HCT116 (cell line): ENCODE results near the gene CTBP2.

ENCODE experiments used
- CTCF ChIP-seq, 3 experiments: fragments of 200-600 bp in 1 of 3; sonication (generic) in 1 of 3; IDR thresholded peaks in 2 of 3; conservative IDR thresholded peaks in 1 of 3; 2 replicates each; pipeline ENCODE4 v1.5.1; 2012 to 2017; ENCODE audit warnings: low read depth in 2 of 3, low read length in 2 of 3, antibody characterized with exemption in 1 of 3, borderline replicate concordance in 1 of 3, control low read depth in 1 of 3, mild to moderate bottlenecking in 1 of 3, mixed read lengths in 1 of 3, mixed run types in 1 of 3, moderate library complexity in 1 of 3; ENCODE audit not compliant: insufficient read depth in 1 of 3
- RAD21 ChIP-seq: IDR thresholded peaks from 2 replicates; pipeline ENCODE4 v1.6.1; 2012; ENCODE audit warnings: low read depth, mild to moderate bottlenecking
- SIN3A ChIP-seq: IDR thresholded peaks from 2 replicates; pipeline ENCODE4 v1.6.1; 2012; ENCODE audit warnings: low read depth
- TCF7L2 ChIP-seq: IDR thresholded peaks from 2 replicates; pipeline ENCODE4 v1.7.0; 2011; ENCODE audit warnings: borderline replicate concordance, inconsistent platforms; ENCODE audit not compliant: insufficient read depth, insufficient read length; ENCODE audit errors: extremely low read depth
- ZNF274 ChIP-seq: fragments of 200-500 bp; sonication (Bioruptor generic); IDR thresholded peaks from 2 replicates; pipeline ENCODE4 v1.6.1; 2014; ENCODE audit warnings: mild to moderate bottlenecking, low read depth, low read length, inconsistent platforms

DNA sequence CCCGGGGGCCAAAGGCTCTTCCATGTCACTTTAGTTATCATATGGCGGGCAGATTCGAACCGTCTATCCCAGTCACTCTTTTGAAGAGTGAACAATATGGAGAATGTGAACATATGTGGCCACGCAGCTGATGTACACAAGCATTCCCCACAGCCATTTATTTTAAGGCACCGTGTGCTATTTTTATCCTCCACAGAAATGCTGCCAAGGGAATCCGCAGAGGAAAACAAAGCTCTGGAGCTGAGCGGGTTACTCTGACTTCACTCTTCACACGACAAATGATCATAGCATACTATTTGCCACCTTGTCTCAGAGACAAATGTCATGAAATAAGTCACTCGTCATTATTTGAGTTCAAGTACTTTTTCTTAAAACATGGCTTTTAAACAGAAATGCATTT, 100.3 kb downstream of the CTBP2 start:
- TF ChIP-seq CTCF (IDR thresholded peaks at IDR 0.05 in 2 of 3, conservative IDR thresholded peaks at IDR 0.05 in 1 of 3; ENCODE audit: borderline replicate concordance in 1 of 3, insufficient read depth in 1 of 3, low read depth in 2 of 3, low read length in 2 of 3): no peak
- TF ChIP-seq ZNF274: no peak
- TF ChIP-seq TCF7L2: no peak
- no peak for TF ChIP-seq RAD21
- TF ChIP-seq SIN3A: no peak
